Measurements from ENCODE around the gene SMARCAL1. TPM values are rescaled to one million over a fixed set of nuclear protein-coding genes. Genes with fewer than 3 reads are reported as not detected.

The SMARCAL1 gene
- total and polyA plus RNA-seq, 8 donors: 5.5 to 12.8 (median 7.4) TPM

DNA sequence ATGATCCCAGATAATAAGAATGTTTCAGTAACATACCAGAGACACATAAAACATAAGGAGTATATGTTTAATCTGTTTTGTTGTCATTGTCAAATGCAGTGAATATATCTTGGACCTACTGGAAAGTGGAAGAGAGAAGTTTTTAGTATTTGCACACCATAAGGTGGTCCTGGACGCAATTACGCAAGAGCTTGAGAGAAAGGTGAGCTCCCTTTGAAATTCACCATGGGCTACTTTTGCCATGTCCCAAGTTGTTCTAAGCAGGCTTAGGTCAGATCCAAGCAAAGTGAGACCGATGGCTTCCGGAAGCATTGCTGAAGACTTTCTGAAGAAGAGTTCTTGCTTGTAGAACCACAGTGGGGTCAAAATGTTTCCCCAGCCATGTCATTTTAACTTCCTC lies 55.6 kb downstream of the SMARCAL1 start:
- H3K9me3 ChIP-seq: no peaks in the 10 kb centered on the region
- H3K27ac ChIP-seq: no peak overlapping the region
- peaks cover 0 to 5% (median 0%) of the 10 kb centered on the region in 3 donors for H3K36me3 ChIP-seq
- no peak for TF ChIP-seq CTCF (IDR thresholded peaks at IDR 0.05)
- H3K4me3 ChIP-seq: no peak overlapping the region
- WGBS, 2 donors: 96 to 100% methylated on average over 4 of the region's 4 CpGs
- ATAC-seq: no peak
- intact Hi-C loops (cut with DNase I): no loop called here
- DNase-seq: no peak
- H3K4me1 ChIP-seq: no peaks in the 10 kb centered on the region
- H3K27me3 ChIP-seq: no peaks in the 10 kb centered on the region
- FAIRE-seq: no peak

DNA sequence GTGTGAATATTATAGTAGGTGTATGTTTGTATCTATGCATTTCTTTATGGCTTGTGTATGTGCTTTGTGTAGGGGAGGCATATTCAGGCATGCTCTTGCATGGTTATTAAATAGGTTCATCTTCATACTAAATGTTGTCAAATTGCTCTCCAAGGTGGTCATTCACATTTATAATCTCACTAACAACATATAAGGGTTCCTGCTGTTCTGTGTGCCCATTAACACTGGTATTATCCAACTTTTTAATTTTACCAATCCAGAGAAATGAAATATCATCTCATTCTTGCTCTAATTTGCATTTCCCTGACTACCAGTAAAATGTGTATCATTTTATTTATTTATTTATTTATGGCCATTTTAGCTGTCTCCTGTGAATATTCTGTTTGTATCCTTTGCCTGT lies 57.4 kb downstream of the SMARCAL1 start:
- Histone ChIP-seq H3K4me3 (no peak overlapping the region), H3K9me3 (no peaks in the 10 kb centered on the region), H3K27ac (no peak overlapping the region), H3K36me3 (peaks cover 0 to 5% (median 0%) of the 10 kb centered on the region in 3 donors), H3K4me1 (no peaks in the 10 kb centered on the region), H3K27me3 (no peaks in the 10 kb centered on the region)
- FAIRE-seq (no peak), DNase-seq (no peak), ATAC-seq (no peak)
- TF ChIP-seq CTCF (IDR thresholded peaks at IDR 0.05): no peak
- intact Hi-C loops (cut with DNase I): no loop called here

- no peak for DNase-seq
- TF ChIP-seq CTCF (IDR thresholded peaks at IDR 0.05): no peak
- FAIRE-seq: no peak
- H3K4me3 ChIP-seq: no peak overlapping the region
- WGBS, 2 donors: 94 to 100% methylated on average over 3 of the region's 3 CpGs
- intact Hi-C loops (cut with DNase I): no loop called here
- no peak overlapping the region for H3K27ac ChIP-seq
- peaks cover 0 to 7% (median 0%) of the 10 kb centered on the region in 3 donors for H3K36me3 ChIP-seq
- no peak for ATAC-seq
- no peaks in the 10 kb centered on the region for H3K27me3 ChIP-seq
- no peaks in the 10 kb centered on the region for H3K4me1 ChIP-seq
- H3K9me3 ChIP-seq: no peaks in the 10 kb centered on the region
Observed at GRCh38 chr2:216473187-216473586, 60.9 kb downstream of the SMARCAL1 start.

- FAIRE-seq: no peak
- Histone ChIP-seq H3K36me3 (peaks cover 0 to 19% (median 0%) of the 10 kb centered on the region in 3 donors), H3K4me1 (no peaks in the 10 kb centered on the region), H3K9me3 (no peaks in the 10 kb centered on the region), H3K4me3 (no peak overlapping the region), H3K27ac (no peak overlapping the region), H3K27me3 (no peaks in the 10 kb centered on the region)
- TF ChIP-seq CTCF (IDR thresholded peaks at IDR 0.05): no peak
- intact Hi-C loops (cut with DNase I): no loop called here
- DNase-seq: no peak
- peak in 1 of 4 donors; percentile 43 for ATAC-seq
- WGBS, 2 donors: 88 to 94% methylated on average over 12 of the region's 12 CpGs
Observed at GRCh38 chr2:216474925-216475670, 62.8 kb downstream of the SMARCAL1 start.

GRCh38 chr2:216475767-216476166 lies 63.5 kb downstream of the SMARCAL1 start:
- Histone ChIP-seq H3K4me1 (no peaks in the 10 kb centered on the region), H3K9me3 (no peaks in the 10 kb centered on the region), H3K27ac (no peak overlapping the region), H3K27me3 (no peaks in the 10 kb centered on the region), H3K36me3 (peaks cover 0 to 22% (median 0%) of the 10 kb centered on the region in 3 donors), H3K4me3 (no peak overlapping the region)
- intact Hi-C loops (cut with DNase I): no loop called here
- DNase-seq (no peak), FAIRE-seq (no peak), ATAC-seq (no peak)
- TF ChIP-seq CTCF (IDR thresholded peaks at IDR 0.05): no peak
- 91 to 97% methylated on average over 6 of the region's 6 CpGs for WGBS, 2 donors
